Type B pancreatic cell (in vitro differentiated cells): Measurements from ENCODE around the gene MAD2L2. TPM values are rescaled to one million over a fixed set of nuclear protein-coding genes. Genes with fewer than 3 reads are reported as not detected.

Experiments
- DNase-seq: peaks from one replicate; pipeline ENCODE4 v3.0.0; 2021; ENCODE audit warnings: mixed read lengths; ENCODE audit not compliant: unreplicated experiment; ENCODE audit errors: extremely low spot score
- H3K27ac Mint-ChIP-seq: 2 replicates; pipeline ENCODE4 v1.8.0; 2021; ENCODE audit warnings: mild to moderate bottlenecking, mixed read lengths
- H3K27me3 Mint-ChIP-seq: 2 replicates; pipeline ENCODE4 v1.8.0; 2021; ENCODE audit warnings: mixed read lengths
- H3K36me3 Mint-ChIP-seq: 2 replicates; pipeline ENCODE4 v1.8.0; 2021; ENCODE audit warnings: mixed read lengths
- H3K4me1 Mint-ChIP-seq: one replicate; pipeline ENCODE4 v1.8.0; 2021; ENCODE audit warnings: mixed read lengths; ENCODE audit not compliant: unreplicated experiment
- H3K4me3 Mint-ChIP-seq: 2 replicates; pipeline ENCODE4 v1.8.0; 2021; ENCODE audit warnings: mild to moderate bottlenecking, mixed read lengths
- H3K9me3 Mint-ChIP-seq: 2 replicates; pipeline ENCODE4 v1.8.0; 2021; ENCODE audit warnings: mixed read lengths
- total RNA-seq: library from RNA; stranded (reverse); gene quantifications from 2 replicates; pipeline ENCODE4 v1.2.1, GENCODE V29; 2021; ENCODE audit warnings: low replicate concordance
- TF ChIP-seq, protein P1 (sequence below): fragments of 200-600 bp; sonication (generic); conservative IDR thresholded peaks from 2 replicates; pipeline ENCODE4 v1.5.0; 2021; ENCODE audit warnings: antibody characterized with exemption, mild to moderate bottlenecking

MAD2L2 gene
- total RNA-seq, 1 donor from 2014 or later, result 70.7 TPM

DNA sequence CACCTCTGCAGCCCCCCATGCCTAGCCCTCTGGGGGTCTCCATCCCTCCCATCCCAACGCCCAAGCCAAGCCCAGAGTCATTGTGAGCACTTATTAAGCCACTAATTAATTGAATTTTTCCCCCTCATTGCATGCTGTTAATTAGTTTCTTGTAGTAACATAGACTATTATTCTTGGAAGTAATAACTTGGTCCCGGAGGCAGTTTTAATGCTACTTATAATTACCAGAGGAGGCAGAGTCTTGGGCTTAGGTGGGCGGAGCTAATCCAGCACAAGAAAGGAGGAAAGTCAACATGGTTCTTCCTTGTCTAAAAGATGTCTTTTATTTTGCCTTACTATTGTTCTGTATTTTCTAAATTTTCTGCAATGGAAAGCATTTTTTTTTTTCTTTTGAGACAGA is 54.4 kb downstream of the MAD2L2 start:
- TF ChIP-seq, protein P1, sequence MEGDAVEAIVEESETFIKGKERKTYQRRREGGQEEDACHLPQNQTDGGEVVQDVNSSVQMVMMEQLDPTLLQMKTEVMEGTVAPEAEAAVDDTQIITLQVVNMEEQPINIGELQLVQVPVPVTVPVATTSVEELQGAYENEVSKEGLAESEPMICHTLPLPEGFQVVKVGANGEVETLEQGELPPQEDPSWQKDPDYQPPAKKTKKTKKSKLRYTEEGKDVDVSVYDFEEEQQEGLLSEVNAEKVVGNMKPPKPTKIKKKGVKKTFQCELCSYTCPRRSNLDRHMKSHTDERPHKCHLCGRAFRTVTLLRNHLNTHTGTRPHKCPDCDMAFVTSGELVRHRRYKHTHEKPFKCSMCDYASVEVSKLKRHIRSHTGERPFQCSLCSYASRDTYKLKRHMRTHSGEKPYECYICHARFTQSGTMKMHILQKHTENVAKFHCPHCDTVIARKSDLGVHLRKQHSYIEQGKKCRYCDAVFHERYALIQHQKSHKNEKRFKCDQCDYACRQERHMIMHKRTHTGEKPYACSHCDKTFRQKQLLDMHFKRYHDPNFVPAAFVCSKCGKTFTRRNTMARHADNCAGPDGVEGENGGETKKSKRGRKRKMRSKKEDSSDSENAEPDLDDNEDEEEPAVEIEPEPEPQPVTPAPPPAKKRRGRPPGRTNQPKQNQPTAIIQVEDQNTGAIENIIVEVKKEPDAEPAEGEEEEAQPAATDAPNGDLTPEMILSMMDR, result no peak
- no peaks in the 10 kb centered on the region for H3K36me3 Mint-ChIP-seq
- H3K9me3 Mint-ChIP-seq, result no peaks in the 10 kb centered on the region
- no peaks in the 10 kb centered on the region for H3K4me1 Mint-ChIP-seq
- no peak overlapping the region for H3K27ac Mint-ChIP-seq
- H3K27me3 Mint-ChIP-seq, result peaks cover 26% of the 10 kb centered on the region
- DNase-seq, result no peak
- H3K4me3 Mint-ChIP-seq, result no peak overlapping the region

Other genes with a start within 250 kb of the MAD2L2 start
- 4.7 and 4.8 TPM in 2 replicates for gene DISP3, start 202.0 kb downstream of the MAD2L2 start, total RNA-seq
- gene FBXO2, start 26.7 kb downstream of the MAD2L2 start, total RNA-seq, result 5.9 and 7.4 TPM in 2 replicates
- gene FBXO44, start 26.3 kb downstream of the MAD2L2 start, total RNA-seq, result 14.1 and 24.8 TPM in 2 replicates
- 4.3 and 6.5 TPM in 2 replicates for gene FBXO6, start 16.9 kb downstream of the MAD2L2 start, total RNA-seq
- gene DRAXIN, start 10.6 kb upstream of the MAD2L2 start, total RNA-seq, result 1.1 and 13.5 TPM in 2 replicates
- gene AGTRAP, start 55.0 kb upstream of the MAD2L2 start, total RNA-seq, result 38.0 and 38.6 TPM in 2 replicates
- gene C1orf167, start 81.0 kb upstream of the MAD2L2 start, total RNA-seq, result 0.40 TPM in 1 of 2 replicates, not detected in the other
- gene MTHFR, start 124.8 kb upstream of the MAD2L2 start, total RNA-seq, result 30.1 and 33.4 TPM in 2 replicates
- 21.3 and 31.1 TPM in 2 replicates for gene CLCN6, start 125.0 kb upstream of the MAD2L2 start, total RNA-seq
- gene NPPA, start 166.6 kb upstream of the MAD2L2 start, total RNA-seq, result not detected in 2 replicates
- 0.71 and 1.7 TPM in 2 replicates for gene NPPB, start 177.8 kb upstream of the MAD2L2 start, total RNA-seq
- gene KIAA2013, start 245.3 kb upstream of the MAD2L2 start, total RNA-seq, result 39.5 and 50.3 TPM in 2 replicates